ENCODE measurements around the gene LGALS7. TPM values are rescaled to one million over a fixed set of nuclear protein-coding genes. Genes with fewer than 3 reads are reported as not detected.

LGALS7 gene
- total and polyA plus RNA-seq, 10 of the 15 experiments (the other 5 are each of a cell fraction or from before 2014, with no cell fraction given) = 0.19 TPM; not detected in 9

GRCh38 chr19:38766276-38767047, 6.9 kb downstream of the LGALS7 start (continued):
- TF ChIP-seq ZNF687 (IDR thresholded peaks at IDR 0.05) = no peak

- Histone ChIP-seq H3K9ac (ENCODE audit: control insufficient read depth, insufficient read depth, low read length) (no peak overlapping the region), H4K20me1 (ENCODE audit: control insufficient read depth, insufficient read depth) (no peaks in the 10 kb centered on the region), H3K27ac (ENCODE audit: control insufficient read depth, insufficient read depth) (no peak overlapping the region), H3K36me3 (ENCODE audit: control insufficient read depth in 2 of 2, insufficient read depth in 2 of 2, low read length in 1 of 2) (no peaks in the 10 kb centered on the region), H3K4me2 (ENCODE audit: control insufficient read depth, insufficient read depth) (no peak overlapping the region), H2AFZ (ENCODE audit: control insufficient read depth, low read depth, low read length) (no peak overlapping the region), H3K79me2 (ENCODE audit: control insufficient read depth, insufficient read depth, low read length) (no peaks in the 10 kb centered on the region), H3K9me3 (replicated peaks; ENCODE audit: control insufficient read depth, insufficient read depth, low read length) (no peaks in the 10 kb centered on the region), H3K4me3 (no peak overlapping the region), H3K4me1 (ENCODE audit: control insufficient read depth, insufficient read depth, low read length) (no peaks in the 10 kb centered on the region), H3K27me3 (replicated peaks in 1 of 2; ENCODE audit: control insufficient read depth in 2 of 2, insufficient read depth in 2 of 2, low read length in 1 of 2) (no peaks in the 10 kb centered on the region)
- CTCF ChIA-PET = no interaction called here
- DNase-seq (ENCODE audit: low read depth, low spot score) (no peak), FAIRE-seq (no peak), ATAC-seq (no peak)
- POLR2A ChIA-PET = interaction anchor here (0.7 kb wide), 3 partner anchors 121 to 720 kb away, joined by 4 to 6 read pairs (median 4); no protein-coding TSS in a partner anchor
- no TSS peak for BruUV-seq (replicated peaks)
- intact Hi-C loops (cut with micrococcal nuclease; ENCODE audit: unreplicated experiment) = no loop called here
- RAD21 ChIA-PET (ENCODE audit: unreplicated experiment) = no interaction called here
- SMC1A ChIA-PET (ENCODE audit: uncharacterized antibody, unreplicated experiment) = interaction anchor here (0.6 kb wide), 1 partner anchor 136 kb away, joined by 3 read pairs; no protein-coding TSS in a partner anchor
- in situ Hi-C loops (cut with MboI) = no loop called here
- WGBS (ENCODE audit: insufficient coverage, insufficient replicate concordance, low lambda C conversion rate, missing lambda C conversion rate) = 90% methylated on average over 2 of the region's 2 CpGs
- no peak for TF ChIP-seq ZBTB40 (IDR thresholded peaks at IDR 0.05; ENCODE audit: borderline replicate concordance)
- TF ChIP-seq SMAD1 (IDR thresholded peaks at IDR 0.05; ENCODE audit: low read depth, partially characterized antibody) = no peak
- no peak for TF ChIP-seq ZNF24 (IDR thresholded peaks at IDR 0.05)
- no peak for TF ChIP-seq SIX5 (IDR thresholded peaks at IDR 0.05; ENCODE audit: low read depth, low read length, severe bottlenecking)
- TF ChIP-seq NKRF (conservative IDR thresholded peaks at IDR 0.05) = no peak
- TF ChIP-seq CHD4 (IDR thresholded peaks at IDR 0.05) = no peak
- no peak for TF ChIP-seq SUZ12 (IDR thresholded peaks at IDR 0.05; ENCODE audit: unreplicated experiment)
- TF ChIP-seq NRF1 (conservative IDR thresholded peaks at IDR 0.05; ENCODE audit: low read depth, low read length) = no peak
- no peak for TF ChIP-seq ATF7 (IDR thresholded peaks at IDR 0.05; ENCODE audit: low read depth)
- TF ChIP-seq PAX5 (IDR thresholded peaks at IDR 0.05; ENCODE audit: borderline replicate concordance, low read depth, low read length) = no peak
Observed at GRCh38 chr19:38765214-38765613, 8.1 kb downstream of the LGALS7 start.
